DOHH2 (cell line): ENCODE measurements around the gene SPRN.

Experiments
- EZH2phosphoT487 ChIP-seq: fragments of 200-600 bp; sonication (generic); IDR thresholded peaks from 2 replicates; pipeline ENCODE4 v1.6.1; 2017; ENCODE audit warnings: borderline replicate concordance, mild to moderate bottlenecking, antibody characterized with exemption, low read length, moderate library complexity, mixed read lengths
- TF ChIP-seq, protein P1 (sequence below): fragments of 200-600 bp; sonication (generic); IDR thresholded peaks from one replicate; pipeline ENCODE4 v1.5.1; 2014; ENCODE audit warnings: antibody characterized with exemption, mild to moderate bottlenecking, low read depth, low read length; ENCODE audit not compliant: poor library complexity, severe bottlenecking

DNA sequence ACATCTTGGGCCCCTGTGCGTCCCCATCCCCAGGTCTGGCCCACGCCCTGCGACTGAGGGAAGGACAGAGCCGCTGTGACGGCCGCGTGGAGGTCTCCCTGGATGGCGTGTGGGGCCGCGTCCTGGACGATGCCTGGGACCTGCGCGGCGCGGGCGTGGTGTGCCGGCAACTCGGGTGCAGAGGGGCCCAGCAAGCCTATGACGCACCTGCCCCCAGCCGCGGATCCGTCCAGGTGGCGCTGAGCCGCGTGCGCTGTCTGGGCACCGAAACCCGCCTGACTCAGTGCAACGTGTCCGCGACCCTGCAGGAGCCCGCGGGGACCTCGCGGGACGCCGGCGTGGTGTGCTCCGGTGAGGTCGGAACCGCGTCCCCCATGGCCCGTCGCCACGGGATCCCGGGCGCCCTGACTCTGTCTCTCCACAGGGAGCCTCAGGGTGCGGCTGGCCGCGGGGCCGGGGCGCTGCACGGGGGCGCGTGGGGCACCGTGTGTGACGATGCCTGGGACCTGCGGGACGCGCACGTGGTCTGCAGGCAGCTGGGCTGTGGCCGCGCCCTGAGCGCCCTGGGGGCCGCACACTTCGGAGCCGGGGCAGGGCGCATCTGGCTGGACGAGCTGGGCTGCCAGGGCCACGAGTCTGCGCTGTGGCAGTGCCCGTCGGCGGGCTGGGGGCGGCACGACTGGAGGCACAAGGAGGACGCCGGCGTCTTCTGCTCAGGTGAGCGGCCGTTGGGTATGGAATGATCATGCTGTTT, 35.2 kb upstream of the SPRN start:
- TF ChIP-seq, protein P1, sequence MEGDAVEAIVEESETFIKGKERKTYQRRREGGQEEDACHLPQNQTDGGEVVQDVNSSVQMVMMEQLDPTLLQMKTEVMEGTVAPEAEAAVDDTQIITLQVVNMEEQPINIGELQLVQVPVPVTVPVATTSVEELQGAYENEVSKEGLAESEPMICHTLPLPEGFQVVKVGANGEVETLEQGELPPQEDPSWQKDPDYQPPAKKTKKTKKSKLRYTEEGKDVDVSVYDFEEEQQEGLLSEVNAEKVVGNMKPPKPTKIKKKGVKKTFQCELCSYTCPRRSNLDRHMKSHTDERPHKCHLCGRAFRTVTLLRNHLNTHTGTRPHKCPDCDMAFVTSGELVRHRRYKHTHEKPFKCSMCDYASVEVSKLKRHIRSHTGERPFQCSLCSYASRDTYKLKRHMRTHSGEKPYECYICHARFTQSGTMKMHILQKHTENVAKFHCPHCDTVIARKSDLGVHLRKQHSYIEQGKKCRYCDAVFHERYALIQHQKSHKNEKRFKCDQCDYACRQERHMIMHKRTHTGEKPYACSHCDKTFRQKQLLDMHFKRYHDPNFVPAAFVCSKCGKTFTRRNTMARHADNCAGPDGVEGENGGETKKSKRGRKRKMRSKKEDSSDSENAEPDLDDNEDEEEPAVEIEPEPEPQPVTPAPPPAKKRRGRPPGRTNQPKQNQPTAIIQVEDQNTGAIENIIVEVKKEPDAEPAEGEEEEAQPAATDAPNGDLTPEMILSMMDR = no peak
- TF ChIP-seq EZH2phosphoT487 = no peak
